K562 (cell line): ENCODE measurements around the gene PRKCG. TPM values are rescaled to one million over a fixed set of nuclear protein-coding genes. Genes with fewer than 3 reads are reported as not detected.
A peak's percentile ranks its signal among the peaks of the same experiment; 100 is the strongest.

Source experiments
- ATAC-seq: fragments of 200-7000 bp; cut with Tn5 transposase; 3 replicates; pipeline ENCODE4 v1.9.1; 2020; ENCODE audit warnings: moderate library complexity
- BruUV-seq: library from RNA; stranded (reverse); fragments of 400-500 nt; replicated peaks from 2 replicates; lab custom pipeline; 2021; lab: Mats Ljungman, UMichigan
- CTCF ChIA-PET: fragments of 300-600 bp; formaldehyde crosslinking; extraction: SDS; loops from one replicate; lab custom pipeline; 2021; ENCODE audit warnings: low intra/inter-chr PET ratio; lab: Yijun Ruan, JAX
- POLR2A ChIA-PET: fragments of 300-600, 350-650 bp; sonication (Branson Sonifier 250); formaldehyde crosslinking; extraction: SDS; loops from one replicate; lab custom pipeline; 2021; ENCODE audit warnings: antibody characterized with exemption, inconsistent platforms; lab: Yijun Ruan, JAX
- DNase-seq, 4 experiments: peaks; one replicate each; pipeline versions ENCODE4 v3.0.0 to v3.0.0-alpha.2; 2011 to 2018; ENCODE audit warnings: low spot score in 3 of 4, mixed read lengths in 3 of 4; ENCODE audit errors: extremely low read depth in 1 of 4
- FAIRE-seq: peaks from 2 replicates; lab custom pipeline; 2011; peaks lifted over from hg19 to GRCh38; lab: Jason Lieb, UNC
- H2AFZ ChIP-seq: 2 replicates; pipeline ENCODE4 v1.6.0; 2011; ENCODE audit warnings: low read depth, low read length, control low read depth, inconsistent platforms
- H3K27ac ChIP-seq: fragments of 200-600 bp; 3 replicates; pipeline ENCODE4 v1.8.0; 2011; ENCODE audit warnings: low read depth, mild to moderate bottlenecking, control low read depth, inconsistent platforms, low read length, moderate library complexity, mixed read lengths; ENCODE audit errors: extremely low read depth
- H3K27me3 ChIP-seq, 2 experiments: fragments of 300-600 bp in 1 of 2; 2 replicates in 1 of 2; 3 replicates in 1 of 2; pipeline versions ENCODE4 v1.6.0 to v1.8.0; 2011; ENCODE audit warnings: inconsistent platforms in 2 of 2, low read length in 2 of 2, mild to moderate bottlenecking in 1 of 2, mixed read lengths in 1 of 2, moderate library complexity in 1 of 2; ENCODE audit not compliant: control insufficient read depth in 2 of 2, insufficient read depth in 2 of 2
- H3K36me3 ChIP-seq: fragments of 300-600 bp; 3 replicates; pipeline ENCODE4 v1.8.0; 2011; ENCODE audit warnings: mild to moderate bottlenecking, low read length, inconsistent platforms; ENCODE audit not compliant: control insufficient read depth, insufficient read depth
- H3K4me1 ChIP-seq, 2 experiments: fragments of 200-600 bp in 1 of 2; replicated peaks in 1 of 2; 2 replicates in 1 of 2; 3 replicates in 1 of 2; pipeline versions ENCODE4 v1.5.1 to v1.8.0; 2011; ENCODE audit warnings: inconsistent platforms in 2 of 2, low read length in 2 of 2, mild to moderate bottlenecking in 1 of 2, mixed read lengths in 1 of 2, moderate library complexity in 1 of 2; ENCODE audit not compliant: control insufficient read depth in 2 of 2, insufficient read depth in 2 of 2
- H3K4me2 ChIP-seq: 2 replicates; pipeline ENCODE4 v1.6.1; 2011; ENCODE audit warnings: low read length, control low read depth, inconsistent platforms, mixed read lengths; ENCODE audit not compliant: insufficient read depth
- H3K4me3 ChIP-seq: fragments of 200-600 bp; sonication (generic), shearing (Covaris generic); 2 replicates; pipeline ENCODE4 v1.5.1; 2016; ENCODE audit warnings: control low read depth, inconsistent platforms
- H3K79me2 ChIP-seq: fragments of 200-600 bp; 3 replicates; pipeline ENCODE4 v1.8.0; 2011; ENCODE audit warnings: low read length, inconsistent platforms; ENCODE audit not compliant: control insufficient read depth, insufficient read depth
- H3K9ac ChIP-seq, 2 experiments: 2 replicates each; pipeline versions ENCODE4 v1.6.0 to v1.6.1; 2011; ENCODE audit warnings: low read depth in 2 of 2, low read length in 2 of 2, control low read depth in 1 of 2, inconsistent platforms in 1 of 2, mild to moderate bottlenecking in 1 of 2, mixed read lengths in 1 of 2; ENCODE audit not compliant: insufficient read depth in 1 of 2
- H3K9me1 ChIP-seq: one replicate; pipeline ENCODE4 v1.6.0; 2011; ENCODE audit warnings: inconsistent platforms, mild to moderate bottlenecking, low read length, moderate library complexity; ENCODE audit not compliant: control insufficient read depth, insufficient read depth
- H3K9me3 ChIP-seq: replicated peaks from 2 replicates; pipeline ENCODE4 v1.5.1; 2011; ENCODE audit warnings: low read depth, low read length, inconsistent platforms; ENCODE audit not compliant: control insufficient read depth, insufficient read depth
- H4K20me1 ChIP-seq: replicated peaks from 2 replicates; pipeline ENCODE4 v1.6.1; 2011; ENCODE audit warnings: low read length, inconsistent platforms, mixed read lengths; ENCODE audit not compliant: control insufficient read depth, insufficient read depth
- ATF3 ChIP-seq, 2 experiments: fragments of 450-650 bp in 1 of 2; sonication (generic) in 1 of 2; formaldehyde crosslinking in 1 of 2; IDR thresholded peaks in 1 of 2; conservative IDR thresholded peaks in 1 of 2; 2 replicates each; pipeline versions ENCODE4 v1.6.1 to v1.8.1; 2016 to 2023; ENCODE audit warnings: mild to moderate bottlenecking in 2 of 2, moderate library complexity in 2 of 2, inconsistent platforms in 1 of 2, missing genetic modification reagents in 1 of 2
- BACH1 ChIP-seq: fragments of 200-800 bp; sonication (Bioruptor generic); IDR thresholded peaks from 2 replicates; pipeline ENCODE4 v1.6.1; 2016; ENCODE audit warnings: missing genetic modification characterization, missing compliant biosample characterization
- CTCF ChIP-seq, 3 experiments: IDR thresholded peaks in 2 of 3; conservative IDR thresholded peaks in 1 of 3; 2 replicates each; pipeline ENCODE4 v1.5.1; 2011 to 2012; ENCODE audit warnings: low read length in 3 of 3, mild to moderate bottlenecking in 3 of 3, control low read depth in 2 of 3, improper control_type of control experiment in 1 of 3, inconsistent platforms in 1 of 3, low read depth in 1 of 3, mixed read lengths in 1 of 3, moderate library complexity in 1 of 3; ENCODE audit not compliant: insufficient read depth in 2 of 3
- IFI16 ChIP-seq: fragments of 250-450 bp; sonication (Bioruptor Pico); IDR thresholded peaks from 2 replicates; pipeline ENCODE4 v2.1.2; 2022; ENCODE audit warnings: mild to moderate bottlenecking, inconsistent platforms
- ILF3 ChIP-seq: fragments of 450-650 bp; IDR thresholded peaks from 2 replicates; pipeline ENCODE4 v1.6.1; 2018; ENCODE audit warnings: antibody characterized with exemption, mild to moderate bottlenecking, moderate library complexity, borderline replicate concordance
- MLLT1 ChIP-seq, 2 experiments: fragments of 450-650 bp; IDR thresholded peaks; 2 replicates each; pipeline ENCODE4 v1.6.1; 2016
- NCOA4 ChIP-seq: fragments of 450-650 bp; IDR thresholded peaks from 2 replicates; pipeline ENCODE4 v1.6.1; 2018; ENCODE audit warnings: mild to moderate bottlenecking; ENCODE audit not compliant: partially characterized antibody
- RBM25 ChIP-seq: fragments of 200-400 bp; formaldehyde crosslinking; IDR thresholded peaks from 2 replicates; pipeline ENCODE4 v1.6.1; 2018; ENCODE audit warnings: low read length, low read depth, moderate library complexity; ENCODE audit not compliant: severe bottlenecking
- ZNF644 ChIP-seq: fragments of 200-800 bp; sonication (Bioruptor generic); IDR thresholded peaks from 2 replicates; pipeline ENCODE4 v1.6.1; 2016; ENCODE audit warnings: low read depth, missing genetic modification characterization, missing compliant biosample characterization
- ZNF707 ChIP-seq: fragments of 250-450 bp; sonication (Bioruptor Pico); conservative IDR thresholded peaks from 2 replicates; pipeline ENCODE4 v1.8.0; 2022; ENCODE audit warnings: inconsistent platforms, mild to moderate bottlenecking, moderate library complexity
- WGBS: fragments of 100-300 bp; shearing (Covaris generic); methylation state at CpG from one replicate; pipeline ENCODE4 v1.1.6; 2016; ENCODE audit warnings: low coverage, mixed read lengths; ENCODE audit not compliant: insufficient coverage; ENCODE audit errors: missing lambda C conversion rate; 5-methylcytosine and 5-hydroxymethylcytosine counted together
- in situ Hi-C: fragments of 300-500 bp; cut with MboI; formaldehyde crosslinking; loops from 4 replicates; pipeline ENCODE4 v1.15.0; 2018; ENCODE audit warnings: inconsistent platforms, mixed read lengths
- intact Hi-C: fragments of 100-400 bp; cut with micrococcal nuclease; formaldehyde crosslinking; loops from 2 replicates; pipeline ENCODE4 v1.14.2; 2022
- polyA plus RNA-seq, 8 experiments: library from polyadenylated mRNA; depleted of rRNA in 4 of 8; stranded (reverse) in 5 of 8; unstranded in 3 of 8; fragments of >200 nt; fragmentation: Nextera tagmentation in 2 of 8; fragmentation: Illumina TruSeq in 1 of 8; extraction: Ambion mirVana in 2 of 8; extraction: Trizol in 1 of 8; gene quantifications; 2 replicates each; pipeline versions ENCODE4 v1.2.1 to v1.2.3, GENCODE V29; 2011 to 2014; ENCODE audit warnings: inconsistent platforms in 1 of 8, missing spikeins in 1 of 8
- total RNA-seq, 7 experiments: library from RNA; depleted of rRNA in 6 of 7; stranded (reverse); fragments of >200 nt in 6 of 7; fragmentation: Illumina TruSeq in 2 of 7; extraction: Trizol in 2 of 7; gene quantifications; 2 replicates each; pipeline versions ENCODE4 v1.2.1 to v1.2.3, GENCODE V29; 2011 to 2021; ENCODE audit warnings: low replicate concordance in 1 of 7

PRKCG gene
- total and polyA plus RNA-seq, 9 of the 15 experiments (the other 6 are each of a cell fraction or from before 2014, with no cell fraction given) = not detected

GRCh38 chr19:53944933-53945332, 62.9 kb downstream of the PRKCG start:
- FAIRE-seq = no peak
- POLR2A ChIA-PET = interaction anchor here (0.6 kb wide), 1 partner anchor 93 kb away, joined by 3 read pairs; no protein-coding TSS in a partner anchor
- 0% methylated on average over 4 of the region's 4 CpGs for WGBS
- TF ChIP-seq RBM25 (peak; percentile 63), ILF3 (no peak)
- Histone ChIP-seq H3K9me3 (no peaks in the 10 kb centered on the region), H3K27me3 (peaks cover 10 to 31% of the 10 kb centered on the region in 2 experiments; a peak in 3 of 5 replicates), H3K4me3 (no peak overlapping the region), H4K20me1 (no peaks in the 10 kb centered on the region; the same call in 1 of the 2 replicates), H3K9me1 (no peaks in the 10 kb centered on the region), H2AFZ (no peak overlapping the region), H3K9ac (no peak overlapping the region), H3K4me2 (no peak overlapping the region), H3K36me3 (no peaks in the 10 kb centered on the region), H3K79me2 (no peaks in the 10 kb centered on the region), H3K4me1 (peaks cover 0 to 13% of the 10 kb centered on the region in 2 experiments; a peak in 2 of 5 replicates), H3K27ac (no peak overlapping the region)
- DNase-seq = no peak
- CTCF ChIA-PET = no interaction called here
- in situ Hi-C loops (no loop called here), intact Hi-C loops (no loop called here)
- BruUV-seq = no TSS peak
- no peak for ATAC-seq

GRCh38 chr19:53945441-53945840, 63.4 kb downstream of the PRKCG start:
- H3K9me3 ChIP-seq = no peaks in the 10 kb centered on the region
- ChIA-PET POLR2A (interaction anchor here (0.6 kb wide), 1 partner anchor 94 kb away, joined by 3 read pairs; no protein-coding TSS in a partner anchor), CTCF (no interaction called here)
- whole genome bisulfite sequencing = 2% methylated on average over 9 of the region's 9 CpGs
- H4K20me1 ChIP-seq = no peaks in the 10 kb centered on the region; the same call in 1 of the 2 replicates
- no peak overlapping the region; the same call in 1 of the 2 replicates for H3K4me2 ChIP-seq
- no peaks in the 10 kb centered on the region for H3K36me3 ChIP-seq
- in situ Hi-C loops (no loop called here), intact Hi-C loops (no loop called here)
- H3K27ac ChIP-seq = no peak overlapping the region
- ATAC-seq (peak; percentile 75), DNase-seq (peak in 3 of 4 experiments; percentile 14 to 35 (median 25)), FAIRE-seq (no peak)
- H3K9me1 ChIP-seq = no peaks in the 10 kb centered on the region
- no peak overlapping the region for H2AFZ ChIP-seq
- no peak overlapping the region for H3K9ac ChIP-seq
- H3K27me3 ChIP-seq = peaks cover 6 to 26% of the 10 kb centered on the region in 2 experiments; a peak in 3 of 5 replicates
- peaks cover 0 to 13% of the 10 kb centered on the region in 2 experiments; a peak in 2 of 5 replicates for H3K4me1 ChIP-seq
- no TSS peak for BruUV-seq
- no peaks in the 10 kb centered on the region for H3K79me2 ChIP-seq
- no peak overlapping the region for H3K4me3 ChIP-seq
- peak; percentile 58 for TF ChIP-seq NCOA4
- no peak for TF ChIP-seq ZNF707 (CRISPR knock-in tag)
- TF ChIP-seq MLLT1 (IDR thresholded peaks at IDR 0.05) = peak in 1 of 2 experiments; percentile 100; a peak in 2 of 4 replicates
- peak; percentile 31; the same call in 1 of the 2 replicates for TF ChIP-seq ATF3 (IDR thresholded peaks at IDR 0.05)
- no peak for TF ChIP-seq ATF3 (CRISPR knock-in tag; conservative IDR thresholded peaks at IDR 0.05)
- no peak for TF ChIP-seq ZNF644 (tag)
- no peak for TF ChIP-seq BACH1 (tag)
- no peak for TF ChIP-seq IFI16 (CRISPR knock-in tag)
- 0 out of 6 replicates have a peak, but pooled peaks of 1 of the 3 experiments have one; percentile 4 for TF ChIP-seq CTCF (IDR thresholded peaks at IDR 0.05 in 2 of 3, conservative IDR thresholded peaks at IDR 0.05 in 1 of 3; ENCODE audit: insufficient read depth in 2 of 3, low read depth in 1 of 3, low read length in 3 of 3)
